MG63 (cell line): ENCODE measurements around the gene NFU1. TPM values are rescaled to one million over a fixed set of nuclear protein-coding genes. Genes with fewer than 3 reads are reported as not detected.

Experiments used
- DNase-seq: peaks from one replicate; pipeline ENCODE4 v3.0.0-alpha.2; 2020
- H3K27me3 ChIP-seq: fragments of 250-450 bp; sonication (Bioruptor Pico); 2 replicates; pipeline ENCODE4 v1.5.1; 2020; ENCODE audit warnings: mild to moderate bottlenecking, moderate library complexity
- H3K36me3 ChIP-seq: fragments of 250-450 bp; sonication (Bioruptor Pico); 2 replicates; pipeline ENCODE4 v1.5.1; 2020; ENCODE audit warnings: mild to moderate bottlenecking, moderate library complexity
- H3K4me3 ChIP-seq: fragments of 250-450 bp; sonication (Bioruptor Pico); 2 replicates; pipeline ENCODE4 v1.5.1; 2020; ENCODE audit warnings: mild to moderate bottlenecking, moderate library complexity
- H3K9me3 ChIP-seq: fragments of 250-450 bp; sonication (Bioruptor Pico); 2 replicates; pipeline ENCODE4 v1.5.1; 2020; ENCODE audit warnings: mild to moderate bottlenecking, moderate library complexity
- total RNA-seq: library from RNA; depleted of rRNA; stranded (reverse); fragments of >200 nt; shearing (Covaris generic); gene quantifications from 2 replicates; pipeline ENCODE4 v1.2.3, GENCODE V29; 2014; ENCODE audit warnings: low replicate concordance; rRNA removed

NFU1 gene
- total RNA-seq = 49.4 and 56.5 TPM in 2 replicates

DNA sequence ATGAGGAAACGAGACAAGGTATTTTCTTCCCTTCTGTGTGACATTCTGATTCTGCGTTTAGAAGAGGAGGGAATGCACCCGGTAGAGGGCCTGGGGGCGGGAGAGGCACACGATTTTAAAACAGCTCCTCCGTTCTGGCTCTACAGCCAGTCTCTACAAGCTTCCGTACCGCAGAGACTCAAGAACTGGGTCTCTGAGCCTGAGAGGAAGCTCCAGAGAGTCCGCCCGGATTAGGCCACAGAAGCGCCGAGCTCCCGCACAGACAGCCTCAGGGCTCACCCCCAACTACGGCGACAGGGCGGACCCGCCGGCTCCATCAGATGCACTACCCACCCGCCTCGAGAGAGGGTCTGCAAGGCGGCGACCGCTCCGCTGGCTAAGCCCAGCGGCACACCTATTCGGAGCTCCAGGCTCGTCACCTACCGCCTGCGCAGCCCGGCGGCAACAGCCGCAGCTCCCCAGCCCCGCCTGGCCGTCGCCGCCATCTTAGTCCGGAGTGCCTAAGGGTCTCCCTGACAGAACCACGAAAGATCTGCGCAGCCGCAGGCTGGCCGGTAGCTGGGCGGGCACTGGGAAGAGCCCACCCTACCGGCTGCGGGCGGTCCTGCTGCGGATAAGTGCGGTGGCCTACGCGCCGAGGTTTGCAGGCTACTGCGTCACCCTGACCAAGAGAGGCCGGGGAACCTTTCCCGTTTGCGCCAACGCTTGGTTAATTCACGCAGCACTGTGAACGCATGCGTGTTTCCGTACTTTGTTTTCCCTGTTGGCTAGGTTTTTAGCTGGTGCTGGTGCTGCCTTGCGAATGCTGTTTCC lies at the start of gene NFU1:
Gene NFU1 (minus strand): TSS at position 498 of the 813 bp plus-strand sequence. CDS start 13 bp downstream, at position 485.
- H3K4me3 ChIP-seq = peak within 1 kb of the TSS; percentile 72
- no peaks in the 10 kb centered on the region; the same call in 1 of the 2 replicates for H3K36me3 ChIP-seq
- peak; percentile 94 for DNase-seq

DNA sequence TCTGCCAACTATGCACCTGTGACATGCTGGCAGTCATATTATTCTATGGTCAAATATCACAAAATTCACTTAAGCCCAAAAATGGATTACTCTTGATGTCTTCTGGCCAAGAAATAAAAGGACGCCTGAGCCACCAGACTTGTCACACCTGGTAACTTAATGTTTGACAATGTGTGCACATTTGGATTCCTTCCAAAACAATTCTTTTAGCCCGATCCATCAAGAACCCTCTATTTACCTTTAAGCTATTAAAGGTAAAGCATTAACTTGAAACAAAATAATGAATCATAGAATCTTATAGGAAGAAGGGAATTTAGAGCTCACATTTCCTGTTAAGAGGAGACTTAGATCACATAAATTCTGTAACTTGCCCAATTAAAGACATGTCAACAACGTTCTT lies 46.5 kb upstream of the NFU1 start:
- Histone ChIP-seq H3K9me3 (no peaks in the 10 kb centered on the region), H3K36me3 (peaks cover 2% of the 10 kb centered on the region; the same call in 1 of the 2 replicates), H3K4me3 (no peak overlapping the region), H3K27me3 (no peaks in the 10 kb centered on the region)
- DNase-seq = no peak

More for the DNA sequence above, at the start of gene NFU1:
- Histone ChIP-seq H3K27me3 (no peaks in the 10 kb centered on the region), H3K9me3 (peaks cover 2% of the 10 kb centered on the region; the same call in 1 of the 2 replicates)

DNA sequence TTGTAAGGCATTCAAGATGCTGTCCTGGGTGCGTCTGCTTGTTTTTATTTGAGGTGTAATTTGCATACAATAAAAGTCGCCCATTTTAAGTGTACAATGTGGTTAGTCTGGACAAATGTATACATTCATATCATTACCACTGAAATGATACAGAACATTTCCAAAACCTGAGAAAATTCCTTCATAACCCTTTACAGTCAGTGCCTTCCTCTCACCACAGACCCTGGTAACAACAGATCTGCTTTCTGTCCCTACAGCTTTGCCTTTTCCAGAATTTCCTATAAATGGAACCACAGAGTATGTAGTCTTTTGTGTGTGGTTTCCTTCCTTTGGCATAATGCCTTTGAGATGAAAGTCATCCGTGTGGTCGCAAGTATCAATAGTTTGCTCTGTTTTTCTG lies 45.8 kb upstream of the NFU1 start:
- no peak for DNase-seq
- Histone ChIP-seq H3K9me3 (no peaks in the 10 kb centered on the region), H3K36me3 (peaks cover 2% of the 10 kb centered on the region; the same call in 1 of the 2 replicates), H3K27me3 (no peaks in the 10 kb centered on the region), H3K4me3 (no peak overlapping the region)

DNA sequence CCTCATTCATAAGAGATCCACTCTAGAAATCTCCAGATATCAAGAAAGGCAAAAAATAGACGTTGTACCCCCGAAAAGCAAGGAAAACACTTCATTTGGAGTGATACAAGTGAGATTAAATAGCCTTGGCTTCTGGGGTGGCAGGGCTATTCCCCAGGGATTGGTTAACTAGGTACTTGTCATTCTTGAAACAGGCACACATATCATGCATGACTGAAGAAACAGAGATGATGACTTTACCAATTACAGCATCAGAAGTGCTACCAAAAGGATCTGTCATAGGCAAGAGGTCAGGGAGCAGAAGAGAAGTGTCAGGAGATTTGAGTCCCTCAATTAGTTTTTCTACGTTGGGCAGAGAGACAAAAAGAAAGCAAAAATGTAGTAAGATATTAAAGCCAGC lies 45.2 kb upstream of the NFU1 start:
- DNase-seq = no peak
- peaks cover 2% of the 10 kb centered on the region; the same call in 1 of the 2 replicates for H3K36me3 ChIP-seq
- no peaks in the 10 kb centered on the region for H3K27me3 ChIP-seq
- no peak overlapping the region for H3K4me3 ChIP-seq
- H3K9me3 ChIP-seq = no peaks in the 10 kb centered on the region

DNA sequence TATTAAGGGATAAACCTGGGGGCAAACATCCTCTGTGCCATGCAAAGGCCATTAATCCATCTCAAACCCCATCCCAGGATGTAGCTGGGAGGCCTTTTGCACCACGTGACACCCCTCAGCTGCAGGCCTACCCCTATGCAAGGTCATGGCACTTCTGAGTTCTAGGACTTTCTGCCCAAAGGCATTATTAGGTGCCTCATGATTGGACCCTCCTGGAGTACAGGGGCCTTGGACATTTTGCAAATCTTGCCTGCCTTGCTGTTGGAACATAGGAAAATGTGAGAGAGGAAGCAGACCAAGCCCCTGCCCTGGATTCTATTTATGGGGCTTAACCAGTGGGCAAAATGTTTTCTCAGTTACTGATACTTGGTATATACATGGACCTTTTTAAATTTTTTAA lies 44.2 kb upstream of the NFU1 start:
- no peaks in the 10 kb centered on the region for H3K9me3 ChIP-seq
- DNase-seq = no peak
- no peak overlapping the region for H3K4me3 ChIP-seq
- no peaks in the 10 kb centered on the region for H3K27me3 ChIP-seq
- H3K36me3 ChIP-seq = peaks cover 3% of the 10 kb centered on the region

DNA sequence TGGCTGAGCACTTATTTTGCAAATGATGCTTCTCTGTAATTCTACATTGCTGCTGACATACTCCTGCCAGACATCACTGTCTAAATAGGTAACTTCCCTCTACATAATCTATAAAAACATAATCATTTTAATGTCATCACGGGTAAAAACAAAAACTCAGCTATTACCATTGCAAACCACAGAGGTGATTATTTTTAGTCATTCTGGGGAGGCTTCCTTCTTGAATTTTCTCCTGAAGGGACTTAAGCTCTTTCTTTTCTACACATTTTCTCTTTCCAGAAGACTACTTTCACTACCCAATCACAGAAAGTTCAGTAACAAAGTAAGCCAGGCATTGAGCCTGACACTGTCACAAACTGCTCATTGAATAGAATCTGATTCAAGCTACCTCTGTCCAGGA lies 40.4 kb upstream of the NFU1 start:
- no peak for DNase-seq
- Histone ChIP-seq H3K9me3 (no peaks in the 10 kb centered on the region), H3K36me3 (peaks cover 4% of the 10 kb centered on the region)

DNA sequence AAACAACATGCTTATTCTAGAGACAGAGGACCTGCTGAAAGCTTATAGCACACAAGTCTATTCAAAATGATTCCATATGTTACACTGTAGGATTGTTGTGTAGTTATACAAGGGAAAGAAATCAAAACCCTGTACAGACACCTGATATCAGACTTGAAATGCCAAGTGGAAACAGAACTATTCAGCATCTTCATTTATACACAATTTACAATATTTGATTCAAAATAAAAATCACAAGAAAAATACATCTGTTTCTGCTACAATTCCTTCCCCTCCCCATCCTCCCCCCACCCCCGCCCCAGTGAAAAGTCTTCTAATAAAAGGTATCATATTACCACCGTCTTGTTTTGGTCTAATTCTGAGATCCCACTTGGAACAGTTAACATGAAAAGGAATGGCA lies 37.5 kb upstream of the NFU1 start:
- no peak overlapping the region for H3K4me3 ChIP-seq
- DNase-seq = no peak
- H3K36me3 ChIP-seq = peaks cover 4% of the 10 kb centered on the region
- H3K27me3 ChIP-seq = no peaks in the 10 kb centered on the region
- H3K9me3 ChIP-seq = no peaks in the 10 kb centered on the region

More for the DNA sequence above, 40.4 kb upstream of the NFU1 start:
- Histone ChIP-seq H3K27me3 (no peaks in the 10 kb centered on the region), H3K4me3 (no peak overlapping the region)

DNA sequence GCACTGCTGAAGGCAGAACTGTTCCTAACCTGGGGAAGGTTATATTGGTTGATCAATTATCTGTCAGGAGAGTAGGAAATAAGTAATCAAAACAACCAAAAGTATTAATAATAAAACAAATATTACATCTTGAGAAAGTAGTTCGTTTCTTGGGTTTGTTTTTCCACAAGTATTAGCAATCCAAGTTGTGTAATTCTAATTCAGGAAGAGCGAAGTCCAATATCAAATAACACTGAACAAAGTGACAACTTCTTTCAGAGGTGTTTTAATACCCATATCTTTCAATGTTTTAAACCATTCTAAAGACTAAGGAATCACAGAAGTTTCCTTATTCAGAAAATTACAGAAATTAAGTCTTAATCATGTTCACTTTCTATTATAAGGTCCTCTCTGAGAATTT lies 34.6 kb upstream of the NFU1 start:
- Histone ChIP-seq H3K4me3 (no peak overlapping the region), H3K27me3 (no peaks in the 10 kb centered on the region), H3K36me3 (peaks cover 4% of the 10 kb centered on the region), H3K9me3 (no peaks in the 10 kb centered on the region)
- no peak for DNase-seq

DNA sequence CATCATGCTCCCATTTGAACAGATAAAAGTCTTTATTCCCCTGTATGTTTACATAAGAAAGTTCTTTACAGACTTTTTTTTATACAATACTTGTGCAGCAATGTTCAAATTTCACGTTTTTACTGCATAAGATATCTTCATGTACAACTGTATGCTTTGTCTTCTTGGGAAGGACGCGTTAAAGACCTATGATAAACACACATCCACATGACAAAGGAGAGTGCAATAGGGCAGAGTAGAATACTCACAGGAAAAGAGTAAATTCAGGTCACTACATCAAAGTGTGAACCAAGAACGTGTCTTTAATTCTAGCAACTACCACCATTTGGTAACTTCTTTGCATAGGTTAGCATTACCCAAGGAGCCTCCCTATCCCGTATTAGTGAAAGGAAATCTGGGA lies 33.7 kb upstream of the NFU1 start:
- Histone ChIP-seq H3K36me3 (0 out of 2 replicates have a peak, but pooled peaks cover 3% of the 10 kb centered on the region), H3K9me3 (no peaks in the 10 kb centered on the region), H3K27me3 (no peaks in the 10 kb centered on the region), H3K4me3 (no peak overlapping the region)
- no peak for DNase-seq

DNA sequence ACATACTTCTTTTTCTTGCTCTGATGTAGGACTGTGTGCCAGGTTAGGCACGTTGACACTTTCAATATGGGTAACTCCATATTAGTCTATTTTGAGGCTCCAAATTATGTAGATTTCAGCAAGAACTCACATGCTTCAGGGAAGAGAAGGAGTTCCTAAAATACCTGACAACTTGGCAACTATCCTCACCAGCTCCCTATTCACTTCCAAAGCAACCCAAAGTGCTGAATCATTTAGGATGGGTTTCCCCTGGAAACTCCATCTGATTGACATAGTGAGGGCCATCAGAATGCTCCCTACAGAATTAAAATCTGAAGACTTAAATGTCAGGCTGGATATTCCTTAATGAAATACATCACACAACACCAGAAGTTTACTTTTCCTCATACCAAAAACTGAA lies 32.5 kb upstream of the NFU1 start:
- no peak overlapping the region for H3K4me3 ChIP-seq
- no peak for DNase-seq
- no peaks in the 10 kb centered on the region for H3K27me3 ChIP-seq
- peaks cover 8% of the 10 kb centered on the region for H3K36me3 ChIP-seq
- H3K9me3 ChIP-seq = no peaks in the 10 kb centered on the region

DNA sequence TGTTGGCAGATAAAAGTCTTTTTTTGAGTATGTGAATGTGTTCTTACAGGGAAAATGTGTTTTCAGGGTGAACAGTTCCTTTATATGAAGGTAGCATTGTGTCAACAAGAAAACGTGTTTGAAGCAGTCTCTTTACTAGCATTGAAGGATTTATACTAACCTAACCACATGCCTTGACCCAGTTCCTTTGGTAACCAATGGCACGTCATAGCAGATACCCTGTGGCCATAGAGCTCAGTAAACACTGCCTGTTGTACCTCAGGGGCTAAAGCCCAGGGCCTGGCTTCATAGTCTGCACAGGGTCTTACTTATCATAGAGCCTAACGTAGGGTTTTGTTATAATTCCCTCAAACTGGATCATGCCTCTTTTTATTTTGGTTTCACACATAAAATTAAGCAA lies 32.1 kb upstream of the NFU1 start:
- Histone ChIP-seq H3K36me3 (peaks cover 8% of the 10 kb centered on the region), H3K27me3 (no peaks in the 10 kb centered on the region), H3K4me3 (no peak overlapping the region), H3K9me3 (no peaks in the 10 kb centered on the region)
- DNase-seq = no peak

DNA sequence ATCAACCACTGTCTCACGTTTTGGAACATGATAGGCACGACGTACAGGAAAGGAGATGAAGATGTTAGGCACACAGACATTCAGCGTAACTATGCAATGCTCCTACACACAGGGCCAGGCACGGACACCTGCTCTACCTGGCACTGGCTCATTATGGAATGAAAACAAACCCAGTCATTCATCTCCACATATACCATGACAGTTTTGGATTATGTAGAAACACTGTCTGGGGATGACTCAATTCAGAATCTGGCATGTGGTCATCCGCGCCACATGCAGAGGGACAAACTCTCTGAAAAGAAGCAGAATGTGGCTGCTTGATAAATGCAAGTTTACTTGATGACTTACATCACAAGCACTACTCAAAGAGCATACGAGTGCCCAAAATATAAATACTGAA lies 29.5 kb upstream of the NFU1 start:
- Histone ChIP-seq H3K9me3 (no peaks in the 10 kb centered on the region), H3K27me3 (no peaks in the 10 kb centered on the region), H3K4me3 (no peak overlapping the region), H3K36me3 (peaks cover 15% of the 10 kb centered on the region)
- DNase-seq = no peak

DNA sequence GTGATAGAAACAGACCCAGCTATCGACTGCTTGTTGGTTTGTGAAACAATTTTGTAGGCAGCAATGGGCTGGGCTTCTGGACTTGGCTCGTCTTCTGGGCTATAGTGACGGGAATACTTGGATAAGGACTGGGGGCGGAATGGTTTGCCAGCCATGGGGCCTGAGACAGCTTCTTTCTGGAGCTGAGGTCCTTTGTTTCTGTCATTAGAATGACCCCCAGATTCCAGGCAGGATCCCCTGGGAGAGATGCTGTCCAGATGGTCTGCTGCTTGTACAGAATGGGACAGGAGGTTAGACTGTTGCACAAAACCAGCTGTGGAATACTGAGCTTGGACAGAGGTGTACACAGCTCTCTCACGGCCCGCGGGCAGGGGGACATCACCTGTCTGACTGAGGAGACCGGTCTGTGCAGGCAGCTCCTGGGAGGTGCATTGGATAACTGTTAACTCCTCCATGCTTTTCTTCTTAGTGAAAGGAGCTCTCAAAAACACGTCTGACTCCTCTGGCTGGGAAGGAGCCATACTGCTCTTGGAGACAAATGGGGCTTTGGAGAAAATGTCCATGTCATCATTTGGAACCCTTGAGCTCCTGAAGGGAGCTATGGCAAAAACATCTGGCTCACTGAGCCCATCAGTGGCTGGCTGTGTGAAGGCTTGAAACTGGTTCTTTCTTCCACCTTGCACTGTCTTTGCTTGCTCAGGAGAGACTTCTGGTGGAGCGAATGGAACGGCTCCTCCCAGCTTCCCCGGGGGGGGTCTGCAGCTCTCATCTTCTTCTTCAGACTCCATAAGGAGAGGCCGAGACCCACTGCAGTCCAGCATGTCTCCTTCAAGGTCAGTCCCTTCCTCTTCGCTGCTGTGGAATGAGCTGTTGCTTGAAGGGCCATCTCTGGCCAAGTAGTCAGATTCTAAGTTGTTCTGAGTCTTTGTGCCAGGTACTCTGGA lies 28.6 kb upstream of the NFU1 start:
- H3K27me3 ChIP-seq = no peaks in the 10 kb centered on the region
- peaks cover 15% of the 10 kb centered on the region for H3K36me3 ChIP-seq
- no peak overlapping the region for H3K4me3 ChIP-seq
- H3K9me3 ChIP-seq = no peaks in the 10 kb centered on the region
- no peak for DNase-seq

DNA sequence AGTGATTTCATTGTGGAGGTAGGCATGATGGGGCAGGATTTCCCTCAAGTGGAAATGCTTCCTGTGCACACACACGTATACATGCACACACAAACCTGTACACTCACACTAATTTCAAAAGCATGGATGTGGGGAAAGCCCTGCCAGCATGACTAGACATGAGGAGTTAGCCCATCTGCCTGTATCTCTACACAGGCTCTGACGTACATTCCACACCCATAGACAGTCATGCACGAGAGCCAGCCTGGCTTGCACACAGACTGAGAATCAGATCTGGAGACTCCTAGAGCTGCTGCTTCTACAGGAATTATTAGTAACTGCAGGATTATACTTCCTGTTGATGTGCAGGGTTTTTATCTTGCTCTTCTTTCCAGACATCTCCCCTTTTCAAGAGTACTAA lies 27.3 kb upstream of the NFU1 start:
- H3K36me3 ChIP-seq = peaks cover 15% of the 10 kb centered on the region
- no peaks in the 10 kb centered on the region for H3K9me3 ChIP-seq
- H3K27me3 ChIP-seq = no peaks in the 10 kb centered on the region
- H3K4me3 ChIP-seq = no peak overlapping the region
- no peak for DNase-seq

DNA sequence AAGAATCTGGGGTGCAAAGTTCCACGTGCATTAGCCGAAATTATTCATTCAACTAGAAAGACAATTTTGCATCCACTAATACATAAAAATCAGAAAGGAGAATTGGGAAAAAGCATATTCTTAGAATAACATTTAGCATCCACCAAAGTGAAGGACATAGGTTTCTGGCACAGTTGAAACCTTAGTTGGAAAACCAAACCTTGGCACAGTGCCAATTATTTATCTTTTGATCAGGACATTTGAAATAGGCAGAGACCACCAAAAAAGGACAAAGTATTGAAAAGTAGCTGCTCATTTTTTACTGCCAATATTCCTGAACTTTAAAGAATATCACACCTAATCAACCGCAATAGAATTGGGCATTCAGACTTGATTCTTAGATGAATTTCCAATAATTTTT lies 25.5 kb upstream of the NFU1 start:
- H3K4me3 ChIP-seq = no peak overlapping the region

DNA sequence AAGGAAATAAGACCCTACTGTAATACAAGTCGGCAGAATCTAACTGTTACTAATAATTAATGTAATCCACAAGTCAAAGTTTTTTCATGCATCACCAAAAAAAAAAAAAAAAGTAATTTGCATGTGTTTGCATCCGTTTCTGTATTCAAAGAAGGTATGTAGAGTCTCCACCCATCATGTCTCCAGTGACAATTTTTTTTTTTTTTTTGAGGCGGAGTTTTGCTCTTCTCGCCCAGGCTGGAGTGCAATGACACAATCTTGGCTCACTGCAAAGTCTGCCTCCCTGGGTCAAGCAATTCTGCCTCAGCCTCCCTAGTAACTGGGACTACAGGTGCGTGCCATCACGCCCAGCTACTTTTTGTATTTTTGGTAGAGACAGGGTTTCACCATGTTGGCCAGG lies 24.2 kb upstream of the NFU1 start:
- DNase-seq = no peak
- H3K36me3 ChIP-seq = peaks cover 15% of the 10 kb centered on the region
- H3K9me3 ChIP-seq = no peaks in the 10 kb centered on the region
- no peaks in the 10 kb centered on the region for H3K27me3 ChIP-seq
- H3K4me3 ChIP-seq = no peak overlapping the region

More for the DNA sequence above, 25.5 kb upstream of the NFU1 start:
- H3K9me3 ChIP-seq = no peaks in the 10 kb centered on the region
- H3K27me3 ChIP-seq = no peaks in the 10 kb centered on the region
- no peak for DNase-seq
- peaks cover 15% of the 10 kb centered on the region for H3K36me3 ChIP-seq

DNA sequence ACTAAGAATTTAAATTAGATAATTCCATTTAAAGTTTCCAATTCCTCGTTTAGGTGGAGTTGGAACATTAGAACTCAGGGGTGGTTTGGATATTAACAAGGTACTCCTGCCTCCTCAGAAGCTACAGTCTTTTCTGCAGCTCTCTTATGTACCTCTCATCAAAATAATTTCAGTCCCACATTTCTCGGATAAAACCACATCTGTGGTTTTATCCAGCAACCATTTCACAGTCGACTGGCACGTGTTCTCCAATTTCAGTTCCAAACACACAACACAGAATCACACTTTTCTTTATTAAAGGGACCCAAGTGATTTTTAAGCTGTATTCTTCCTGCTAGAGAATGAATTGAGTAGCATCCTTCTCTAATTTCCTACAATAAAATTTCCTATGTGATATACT lies 22.7 kb upstream of the NFU1 start:
- no peak overlapping the region for H3K4me3 ChIP-seq
- H3K27me3 ChIP-seq = no peaks in the 10 kb centered on the region
- DNase-seq = no peak
- peaks cover 8% of the 10 kb centered on the region; the same call in 1 of the 2 replicates for H3K36me3 ChIP-seq
- no peaks in the 10 kb centered on the region for H3K9me3 ChIP-seq
